GM06990 (cell line): ENCODE data around the gene CXXC5.

Source experiments
- DNase-seq: peaks from one replicate; pipeline ENCODE4 v3.0.0-alpha.2; 2011; ENCODE audit not compliant: insufficient read length; ENCODE audit errors: extremely low read depth
- H3K27me3 ChIP-seq: replicated peaks from 2 replicates; pipeline ENCODE4 v1.6.0; 2011; ENCODE audit warnings: low read length; ENCODE audit not compliant: control insufficient read depth, insufficient read depth
- H3K36me3 ChIP-seq: 2 replicates; pipeline ENCODE4 v1.5.1; 2011; ENCODE audit warnings: low read length; ENCODE audit not compliant: control insufficient read depth, insufficient read depth
- H3K4me3 ChIP-seq: replicated peaks from 2 replicates; pipeline ENCODE4 v1.5.1; 2011; ENCODE audit warnings: low read depth, mild to moderate bottlenecking, control low read depth, low read length
- CTCF ChIP-seq: IDR thresholded peaks from 2 replicates; pipeline ENCODE4 v1.5.1; 2011; ENCODE audit warnings: low read length, control low read depth, mild to moderate bottlenecking, inconsistent platforms; ENCODE audit not compliant: insufficient read depth, poor library complexity, severe bottlenecking

The CXXC5 gene

GRCh38 chr5:139652788-139653241 is 4.7 kb downstream of the CXXC5 start:
- TF ChIP-seq CTCF = no peak
- H3K36me3 ChIP-seq = no peaks in the 10 kb centered on the region
- H3K27me3 ChIP-seq = no peaks in the 10 kb centered on the region
- DNase-seq = no peak
- peak overlapping the region; percentile 52 for H3K4me3 ChIP-seq

GRCh38 chr5:139653616-139654015 is 5.5 kb downstream of the CXXC5 start:
- Histone ChIP-seq H3K4me3 (no peak overlapping the region), H3K27me3 (no peaks in the 10 kb centered on the region), H3K36me3 (no peaks in the 10 kb centered on the region)
- TF ChIP-seq CTCF = no peak
- no peak for DNase-seq

GRCh38 chr5:139654464-139654863 is 6.3 kb downstream of the CXXC5 start:
- H3K36me3 ChIP-seq = no peaks in the 10 kb centered on the region
- no peak for DNase-seq
- no peak for TF ChIP-seq CTCF
- no peak overlapping the region for H3K4me3 ChIP-seq
- H3K27me3 ChIP-seq = no peaks in the 10 kb centered on the region

GRCh38 chr5:139654871-139655491 is 6.8 kb downstream of the CXXC5 start:
- Histone ChIP-seq H3K4me3 (no peak overlapping the region), H3K27me3 (no peaks in the 10 kb centered on the region), H3K36me3 (no peaks in the 10 kb centered on the region)
- TF ChIP-seq CTCF = no peak
- no peak for DNase-seq

GRCh38 chr5:139655727-139656271 is 7.7 kb downstream of the CXXC5 start:
- TF ChIP-seq CTCF = no peak
- no peaks in the 10 kb centered on the region for H3K36me3 ChIP-seq
- no peak overlapping the region for H3K4me3 ChIP-seq
- H3K27me3 ChIP-seq = no peaks in the 10 kb centered on the region
- DNase-seq = no peak
